CD4-positive, alpha-beta T cell (primary cell): ENCODE results near the gene GLG1. TPM values are rescaled to one million over a fixed set of nuclear protein-coding genes. Genes with fewer than 3 reads are reported as not detected.

Experiments used
- ATAC-seq: fragments of 200-7000 bp; cut with Tn5 transposase; one replicate; pipeline ENCODE4 v1.10.0; 2022; ENCODE audit warnings: mild to moderate bottlenecking; ENCODE audit not compliant: poor library complexity
- CTCF ChIA-PET: fragments of 350-600 bp; sonication (Branson Sonifier 250); formaldehyde crosslinking; loops from one replicate; lab custom pipeline; 2021; ENCODE audit warnings: antibody characterized with exemption, inconsistent platforms; lab: Charles Lee
- POLR2A ChIA-PET: fragments of 350-600 bp; sonication (Branson Sonifier 250); formaldehyde crosslinking; loops from one replicate; lab custom pipeline; 2021; ENCODE audit warnings: antibody characterized with exemption, inconsistent platforms; lab: Charles Lee
- DNase-seq, 14 experiments: peaks; one replicate each; pipeline ENCODE4 v3.0.0-alpha.2; 2013 to 2020; ENCODE audit warnings: mixed read lengths in 2 of 14
- H3K27ac ChIP-seq, 2 donors: one replicate each; pipeline versions ENCODE4 v1.5.1 to v1.7.0; 2013; ENCODE audit warnings: low read length in 2 of 2, low read depth in 1 of 2, mild to moderate bottlenecking in 1 of 2
- H3K27me3 ChIP-seq, 2 experiments: 1 replicate in 1 of 2; 2 replicates in 1 of 2; pipeline versions ENCODE4 v1.6.1 to v1.7.0; 2013; ENCODE audit warnings: low read length in 2 of 2, control low read depth in 1 of 2, mild to moderate bottlenecking in 1 of 2, moderate library complexity in 1 of 2; ENCODE audit not compliant: insufficient read depth in 2 of 2, control insufficient read depth in 1 of 2
- H3K36me3 ChIP-seq: one replicate; pipeline ENCODE4 v1.6.1; 2013; ENCODE audit warnings: low read length, control low read depth; ENCODE audit not compliant: insufficient read depth
- H3K4me1 ChIP-seq: one replicate; pipeline ENCODE4 v1.6.1; 2013; ENCODE audit warnings: low read length, control low read depth; ENCODE audit not compliant: insufficient read depth
- H3K4me3 ChIP-seq: one replicate; pipeline ENCODE4 v1.5.1; 2013; ENCODE audit warnings: mild to moderate bottlenecking, low read length, moderate library complexity
- H3K9me3 ChIP-seq, 2 experiments: 1 replicate in 1 of 2; 2 replicates in 1 of 2; pipeline versions ENCODE4 v1.6.1 to v1.7.0; 2013; ENCODE audit warnings: low read length in 2 of 2, mild to moderate bottlenecking in 2 of 2, control low read depth in 1 of 2, moderate library complexity in 1 of 2; ENCODE audit not compliant: control insufficient read depth in 1 of 2, insufficient read depth in 1 of 2
- H3K27ac Mint-ChIP-seq: one replicate; pipeline ENCODE4 v1.8.0; 2020; ENCODE audit warnings: mixed read lengths
- H3K27me3 Mint-ChIP-seq: one replicate; pipeline ENCODE4 v1.8.0; 2021; ENCODE audit warnings: mixed read lengths
- H3K36me3 Mint-ChIP-seq: one replicate; pipeline ENCODE4 v1.8.0; 2021; ENCODE audit warnings: low read depth, mixed read lengths
- H3K4me1 Mint-ChIP-seq: one replicate; pipeline ENCODE4 v1.8.0; 2021; ENCODE audit warnings: low read depth, mixed read lengths
- H3K4me3 Mint-ChIP-seq: one replicate; pipeline ENCODE4 v1.8.0; 2020; ENCODE audit warnings: mild to moderate bottlenecking, mixed read lengths
- H3K9me3 Mint-ChIP-seq: one replicate; pipeline ENCODE4 v1.8.0; 2020; ENCODE audit warnings: mixed read lengths
- intact Hi-C, 2 experiments: fragments of 100-400 bp; cut with DNase I in 1 of 2; cut with micrococcal nuclease in 1 of 2; formaldehyde crosslinking; loops; one replicate each; pipeline versions ENCODE4 v1.15.1 to v1.9.0; 2023 to 2025; cut with DNase I, micrococcal nuclease
- total RNA-seq, 174 experiments: library from RNA in 2 of 174; stranded (reverse) in 2 of 174; gene quantifications; one replicate each; pipeline ENCODE4 v1.2.3 and lab custom pipeline; 2021 to 2026
- TF ChIP-seq, protein P1 (sequence below): fragments of 200-600 bp; IDR thresholded peaks from one replicate; pipeline ENCODE4 v1.8.0; 2022; ENCODE audit warnings: antibody characterized with exemption, mild to moderate bottlenecking

Gene GLG1
- total RNA-seq, 2 experiments from 2014 or later, result 110 to 114 TPM

DNA sequence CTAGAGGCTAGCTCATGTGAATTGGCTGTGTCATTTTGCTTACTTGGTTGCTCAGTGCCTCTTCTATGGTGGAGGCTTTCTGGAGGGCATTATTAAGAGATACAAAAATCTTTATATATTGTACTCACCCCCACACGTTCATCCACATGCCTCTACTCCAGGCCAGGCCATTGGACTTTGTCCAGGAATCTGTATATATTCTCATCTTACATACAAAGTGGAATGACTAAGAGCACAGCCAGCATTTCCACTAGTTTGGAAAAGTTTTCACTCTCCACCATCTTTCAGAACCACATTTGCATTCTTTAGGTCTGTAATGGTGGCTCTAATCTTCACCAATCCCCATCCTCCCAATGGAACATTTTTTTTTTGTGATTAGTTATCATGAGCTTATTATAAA, 4.8 kb upstream of the GLG1 start:
- ChIA-PET CTCF (interaction anchor here (0.5 kb wide), 1 partner anchor 8 kb away, joined by 3 read pairs; no protein-coding TSS in a partner anchor), POLR2A (no interaction called here)
- TF ChIP-seq, protein P1, sequence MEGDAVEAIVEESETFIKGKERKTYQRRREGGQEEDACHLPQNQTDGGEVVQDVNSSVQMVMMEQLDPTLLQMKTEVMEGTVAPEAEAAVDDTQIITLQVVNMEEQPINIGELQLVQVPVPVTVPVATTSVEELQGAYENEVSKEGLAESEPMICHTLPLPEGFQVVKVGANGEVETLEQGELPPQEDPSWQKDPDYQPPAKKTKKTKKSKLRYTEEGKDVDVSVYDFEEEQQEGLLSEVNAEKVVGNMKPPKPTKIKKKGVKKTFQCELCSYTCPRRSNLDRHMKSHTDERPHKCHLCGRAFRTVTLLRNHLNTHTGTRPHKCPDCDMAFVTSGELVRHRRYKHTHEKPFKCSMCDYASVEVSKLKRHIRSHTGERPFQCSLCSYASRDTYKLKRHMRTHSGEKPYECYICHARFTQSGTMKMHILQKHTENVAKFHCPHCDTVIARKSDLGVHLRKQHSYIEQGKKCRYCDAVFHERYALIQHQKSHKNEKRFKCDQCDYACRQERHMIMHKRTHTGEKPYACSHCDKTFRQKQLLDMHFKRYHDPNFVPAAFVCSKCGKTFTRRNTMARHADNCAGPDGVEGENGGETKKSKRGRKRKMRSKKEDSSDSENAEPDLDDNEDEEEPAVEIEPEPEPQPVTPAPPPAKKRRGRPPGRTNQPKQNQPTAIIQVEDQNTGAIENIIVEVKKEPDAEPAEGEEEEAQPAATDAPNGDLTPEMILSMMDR, result no peak
- H3K4me1 ChIP-seq, result peaks cover 37% of the 10 kb centered on the region
- no peaks in the 10 kb centered on the region for H3K36me3 ChIP-seq
- H3K36me3 Mint-ChIP-seq, result peaks cover 3% of the 10 kb centered on the region
- H3K9me3 ChIP-seq, result no peaks in the 10 kb centered on the region
- no peak overlapping the region for H3K27ac Mint-ChIP-seq
- H3K27me3 ChIP-seq, result no peaks in the 10 kb centered on the region
- intact Hi-C loops, result no loop called here
- peaks cover 24% of the 10 kb centered on the region for H3K4me1 Mint-ChIP-seq
- peak overlapping the region; percentile 20 for H3K4me3 Mint-ChIP-seq
- ATAC-seq (no peak), DNase-seq (no peak)
- no peaks in the 10 kb centered on the region for H3K27me3 Mint-ChIP-seq
- H3K27ac ChIP-seq, result no peak overlapping the region
- H3K4me3 ChIP-seq, result no peak overlapping the region
- H3K9me3 Mint-ChIP-seq, result no peaks in the 10 kb centered on the region

DNA sequence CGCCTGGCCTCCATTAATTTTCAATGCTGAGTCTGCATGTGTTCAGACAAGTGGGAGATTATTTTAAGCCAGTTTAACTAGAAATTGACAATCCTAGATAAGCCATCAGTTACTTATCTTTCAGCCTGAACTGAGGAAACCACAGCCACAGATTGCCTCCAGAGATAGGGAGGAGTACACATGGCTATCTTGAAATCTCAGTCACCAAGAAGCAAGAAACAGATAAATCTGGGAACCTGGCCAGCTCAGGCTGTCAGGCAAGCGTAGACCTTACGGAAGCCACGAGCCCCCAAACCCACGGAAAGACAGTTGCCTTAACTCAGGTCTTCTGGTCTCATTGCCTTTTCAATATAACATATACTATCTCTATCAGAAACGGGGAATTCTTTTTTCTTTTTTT, 2.0 kb upstream of the GLG1 start:
- no peaks in the 10 kb centered on the region for H3K9me3 ChIP-seq
- no peak overlapping the region for H3K27ac ChIP-seq
- no peaks in the 10 kb centered on the region for H3K27me3 ChIP-seq
- Mint-ChIP-seq H3K4me1 (peaks cover 45% of the 10 kb centered on the region), H3K27ac (peak overlapping the region; percentile 81), H3K36me3 (peaks cover 19% of the 10 kb centered on the region), H3K9me3 (no peaks in the 10 kb centered on the region), H3K4me3 (peak overlapping the region; percentile 87), H3K27me3 (no peaks in the 10 kb centered on the region)
- intact Hi-C loops, result loop anchor here (5.0 to 10.0 kb wide), 3 partner anchors 244 to 1944 kb away; partner anchors contain the start of gene PSMD7 (in 2 of the 2)
- POLR2A ChIA-PET, result interaction anchor here (1.0 kb wide), 1 partner anchor 1039 kb away, joined by 3 read pairs; the partner anchor contains the start of genes KARS1 and TERF2IP
- ATAC-seq (peak; percentile 30), DNase-seq (peak in 13 of 14 experiments; percentile 15 to 90 (median 48))
- peaks cover 45% of the 10 kb centered on the region for H3K4me1 ChIP-seq
- TF ChIP-seq, protein P1, result no peak
- CTCF ChIA-PET, result interaction anchor here (1.3 kb wide), 1 partner anchor 14 kb away, joined by 8 read pairs; no protein-coding TSS in a partner anchor
- H3K36me3 ChIP-seq, result no peaks in the 10 kb centered on the region
- no peak overlapping the region for H3K4me3 ChIP-seq

- H3K9me3 ChIP-seq, result no peaks in the 10 kb centered on the region
- DNase-seq (no peak), ATAC-seq (no peak)
- Mint-ChIP-seq H3K27me3 (no peaks in the 10 kb centered on the region), H3K4me3 (peak overlapping the region; percentile 95), H3K9me3 (no peaks in the 10 kb centered on the region), H3K27ac (peak overlapping the region; percentile 95), H3K4me1 (peaks cover 51% of the 10 kb centered on the region), H3K36me3 (peaks cover 19% of the 10 kb centered on the region)
- intact Hi-C loops, result loop anchor here (5.0 to 10.0 kb wide), 3 partner anchors 244 to 1944 kb away; partner anchors contain the start of gene PSMD7 (in 2 of the 2)
- H3K27me3 ChIP-seq, result no peaks in the 10 kb centered on the region
- H3K4me3 ChIP-seq, result no peak overlapping the region
- POLR2A ChIA-PET, result interaction anchor here (0.6 to 2.5 kb wide), 4 partner anchors 16 to 1039 kb away, joined by 3 to 12 read pairs (median 4); partner anchors contain the start of genes KARS1 and TERF2IP
- peak overlapping the region in 1 of 2 donors; percentile 13 for H3K27ac ChIP-seq
- TF ChIP-seq, protein P1, result no peak
- CTCF ChIA-PET, result interaction anchor here (1.3 to 2.4 kb wide), 2 partner anchors 15 to 30 kb away, joined by 8 to 9 read pairs; no protein-coding TSS in a partner anchor
- H3K4me1 ChIP-seq, result peaks cover 49% of the 10 kb centered on the region
- H3K36me3 ChIP-seq, result no peaks in the 10 kb centered on the region
These were observed 1.5 kb upstream of the GLG1 start for GRCh38 chr16:74608381-74608780.
